ENCODE data around the gene CCDC87.
"Not testable (repeated sequence)": the region's sequence is repeated elsewhere in the genome, so short reads cannot be mapped to it uniquely, and the experiment has no call there.

CCDC87 gene, protein sequence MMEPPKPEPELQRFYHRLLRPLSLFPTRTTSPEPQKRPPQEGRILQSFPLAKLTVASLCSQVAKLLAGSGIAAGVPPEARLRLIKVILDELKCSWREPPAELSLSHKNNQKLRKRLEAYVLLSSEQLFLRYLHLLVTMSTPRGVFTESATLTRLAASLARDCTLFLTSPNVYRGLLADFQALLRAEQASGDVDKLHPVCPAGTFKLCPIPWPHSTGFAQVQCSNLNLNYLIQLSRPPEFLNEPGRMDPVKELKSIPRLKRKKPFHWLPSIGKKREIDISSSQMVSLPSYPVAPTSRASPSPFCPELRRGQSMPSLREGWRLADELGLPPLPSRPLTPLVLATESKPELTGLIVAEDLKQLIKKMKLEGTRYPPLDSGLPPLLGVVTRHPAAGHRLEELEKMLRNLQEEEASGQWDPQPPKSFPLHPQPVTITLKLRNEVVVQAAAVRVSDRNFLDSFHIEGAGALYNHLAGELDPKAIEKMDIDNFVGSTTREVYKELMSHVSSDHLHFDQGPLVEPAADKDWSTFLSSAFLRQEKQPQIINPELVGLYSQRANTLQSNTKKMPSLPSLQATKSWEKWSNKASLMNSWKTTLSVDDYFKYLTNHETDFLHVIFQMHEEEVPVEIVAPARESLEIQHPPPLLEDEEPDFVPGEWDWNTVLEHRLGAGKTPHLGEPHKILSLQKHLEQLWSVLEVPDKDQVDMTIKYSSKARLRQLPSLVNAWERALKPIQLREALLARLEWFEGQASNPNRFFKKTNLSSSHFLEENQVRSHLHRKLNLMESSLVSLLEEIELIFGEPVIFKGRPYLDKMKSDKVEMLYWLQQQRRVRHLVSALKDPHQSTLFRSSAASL

DNA sequence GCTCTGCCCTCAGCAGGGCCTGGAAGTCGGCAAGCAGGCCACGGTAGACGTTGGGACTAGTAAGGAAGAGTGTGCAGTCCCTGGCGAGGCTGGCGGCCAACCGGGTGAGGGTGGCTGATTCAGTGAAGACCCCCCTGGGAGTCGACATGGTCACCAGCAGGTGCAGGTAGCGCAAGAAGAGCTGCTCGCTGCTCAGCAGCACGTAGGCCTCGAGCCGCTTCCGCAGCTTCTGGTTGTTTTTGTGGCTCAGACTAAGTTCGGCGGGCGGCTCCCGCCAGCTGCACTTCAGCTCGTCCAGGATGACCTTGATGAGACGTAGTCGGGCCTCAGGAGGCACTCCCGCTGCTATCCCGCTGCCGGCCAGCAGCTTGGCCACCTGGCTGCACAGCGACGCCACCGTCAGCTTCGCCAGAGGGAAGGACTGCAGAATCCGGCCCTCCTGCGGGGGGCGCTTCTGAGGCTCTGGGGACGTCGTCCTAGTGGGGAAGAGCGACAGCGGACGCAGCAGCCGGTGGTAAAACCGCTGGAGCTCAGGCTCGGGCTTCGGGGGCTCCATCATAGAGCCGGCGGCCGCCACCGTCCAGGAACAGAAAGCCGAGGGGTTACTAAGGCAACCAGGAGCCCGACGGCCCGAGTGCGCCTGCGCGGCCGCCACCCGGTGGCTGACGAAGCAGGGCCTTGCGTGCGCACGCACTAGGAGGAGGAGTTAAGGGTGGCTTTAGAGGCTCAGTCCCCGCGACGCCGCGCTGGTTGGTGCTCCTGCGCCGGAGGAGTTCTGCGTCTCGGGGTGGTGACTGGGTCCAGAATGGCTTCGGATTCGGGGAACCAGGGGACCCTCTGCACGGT is at the start of gene CCDC87, which contains the start of gene CCS:
Gene CCDC87 (minus strand): TSS at position 607 of the 846 bp plus-strand sequence. CDS start 48 bp downstream, at position 559.
Gene CCS (plus strand): TSS at position 729 of the 846 bp plus-strand sequence. CDS start 77 bp downstream, at position 806.
- peak; percentile 85 for DNase-seq

DNA sequence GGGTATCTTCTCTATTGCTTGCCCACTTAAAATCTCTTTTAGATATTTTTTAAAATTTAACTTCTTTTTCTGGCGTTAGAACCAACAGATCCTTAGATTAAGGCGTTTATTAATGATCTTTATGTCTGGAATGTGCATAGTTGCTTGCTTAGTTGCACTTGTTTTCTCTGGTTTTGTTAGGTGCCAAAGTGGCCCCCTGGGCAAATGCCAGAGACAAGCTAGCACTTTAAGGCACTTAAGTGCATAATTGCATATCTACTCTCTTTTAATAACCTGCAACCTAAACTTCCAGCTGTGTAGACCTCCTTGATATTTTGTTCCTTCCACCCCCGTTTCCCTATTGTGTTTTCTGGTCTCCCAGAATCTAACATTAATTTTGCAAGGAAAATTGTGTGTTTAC is 49.0 kb upstream of the CCDC87 start:
- DNase-seq: no peak

DNA sequence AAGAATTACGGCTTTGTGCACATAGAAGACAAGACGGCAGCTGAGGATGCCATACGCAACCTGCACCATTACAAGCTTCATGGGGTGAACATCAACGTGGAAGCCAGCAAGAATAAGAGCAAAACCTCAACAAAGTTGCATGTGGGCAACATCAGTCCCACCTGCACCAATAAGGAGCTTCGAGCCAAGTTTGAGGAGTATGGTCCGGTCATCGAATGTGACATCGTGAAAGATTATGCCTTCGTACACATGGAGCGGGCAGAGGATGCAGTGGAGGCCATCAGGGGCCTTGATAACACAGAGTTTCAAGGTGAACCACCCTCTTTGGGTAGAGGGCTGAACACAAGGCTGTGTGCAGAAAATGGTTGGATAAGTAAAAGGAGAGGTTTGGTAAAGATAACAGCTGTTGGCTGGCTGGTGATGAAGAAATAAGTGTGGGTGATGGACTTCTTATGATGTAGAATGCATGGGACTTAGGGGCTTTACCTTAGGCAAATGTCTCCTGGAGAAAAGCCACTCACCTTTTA is 47.0 kb upstream of the CCDC87 start:
- not testable (repeated sequence) for DNase-seq

DNA sequence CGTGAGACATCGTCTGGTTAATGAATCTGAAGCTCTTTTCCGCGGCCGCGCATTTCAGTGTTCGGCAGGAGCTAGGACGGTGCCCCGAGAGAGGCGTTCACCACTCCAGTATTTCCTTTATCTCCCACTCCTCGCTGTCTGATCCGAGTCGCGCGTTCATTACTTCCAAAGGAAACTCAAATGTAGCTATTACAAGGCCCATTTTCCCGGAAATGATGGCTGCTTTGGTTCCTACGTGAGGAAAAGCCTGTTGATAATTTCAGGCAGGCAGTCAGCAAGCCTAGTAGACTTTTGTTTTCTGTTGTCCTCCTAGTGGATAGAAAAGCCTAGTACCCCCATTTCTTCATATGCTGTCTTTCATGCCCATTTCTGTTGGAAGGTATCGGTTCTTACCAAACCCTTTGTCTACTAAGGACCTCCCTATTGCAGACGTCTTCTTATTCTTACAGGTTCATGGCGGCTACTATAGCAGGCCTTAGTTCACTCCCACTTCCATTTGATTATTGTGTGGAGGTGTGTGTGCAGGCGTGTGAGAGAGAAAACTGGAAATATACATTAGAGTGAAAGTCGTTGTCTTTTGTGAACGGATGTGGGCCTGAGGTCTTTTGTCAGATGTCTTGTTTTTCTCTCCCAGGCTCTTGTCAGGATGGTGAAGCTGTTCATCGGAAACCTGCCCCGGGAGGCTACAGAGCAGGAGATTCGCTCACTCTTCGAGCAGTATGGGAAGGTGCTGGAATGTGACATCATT is 46.4 kb upstream of the CCDC87 start:
- DNase-seq: peak; percentile 35

DNA sequence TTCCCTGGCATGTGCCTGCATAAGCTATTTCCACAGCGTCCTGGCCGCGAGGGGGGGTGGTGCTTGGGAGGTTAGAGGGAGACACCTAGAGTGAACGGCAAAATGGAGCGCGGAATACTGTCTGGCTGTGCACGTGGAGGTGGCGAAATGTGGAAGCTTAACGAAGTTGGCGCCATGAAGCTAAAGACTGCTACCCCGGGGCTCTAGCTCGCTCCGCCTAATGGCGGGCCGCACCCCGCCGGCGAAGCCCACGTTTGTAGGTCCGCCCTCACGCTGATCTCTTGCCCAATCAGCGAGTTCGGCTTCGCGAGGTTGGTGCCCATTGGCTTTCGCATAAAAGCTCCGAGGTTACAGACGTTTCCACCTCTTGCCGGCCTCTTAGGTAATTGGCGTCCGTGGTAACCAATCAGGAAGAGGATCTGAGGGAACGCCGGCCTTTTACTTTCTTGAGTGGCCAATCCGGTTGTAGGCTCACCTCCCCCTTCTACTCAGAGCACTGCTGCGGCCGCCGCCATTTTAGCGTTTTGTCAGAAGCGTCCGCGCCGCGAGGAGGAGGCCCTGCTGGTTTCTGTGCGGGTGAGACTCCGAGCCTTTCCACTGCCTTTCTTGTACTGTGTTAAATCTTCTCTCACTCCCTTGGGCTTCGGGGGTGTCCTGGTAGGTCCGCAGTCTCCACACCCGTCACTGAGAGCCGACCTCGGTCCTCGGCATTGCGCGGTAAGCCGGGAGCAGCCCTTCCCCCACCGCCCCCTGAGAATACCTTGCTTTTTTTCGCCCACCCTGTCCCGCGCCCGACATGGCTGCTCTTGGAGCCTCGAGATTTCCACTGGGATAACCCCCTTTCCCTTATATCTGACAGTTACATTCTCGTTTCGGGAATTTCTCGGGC is 45.6 kb upstream of the CCDC87 start, which contains the start of gene RBM4:
Gene RBM4 (plus strand): TSS at position 527 of the 889 bp plus-strand sequence. CDS start 1,009 bp downstream, outside the sequence.
- peak; percentile 99 for DNase-seq

DNA sequence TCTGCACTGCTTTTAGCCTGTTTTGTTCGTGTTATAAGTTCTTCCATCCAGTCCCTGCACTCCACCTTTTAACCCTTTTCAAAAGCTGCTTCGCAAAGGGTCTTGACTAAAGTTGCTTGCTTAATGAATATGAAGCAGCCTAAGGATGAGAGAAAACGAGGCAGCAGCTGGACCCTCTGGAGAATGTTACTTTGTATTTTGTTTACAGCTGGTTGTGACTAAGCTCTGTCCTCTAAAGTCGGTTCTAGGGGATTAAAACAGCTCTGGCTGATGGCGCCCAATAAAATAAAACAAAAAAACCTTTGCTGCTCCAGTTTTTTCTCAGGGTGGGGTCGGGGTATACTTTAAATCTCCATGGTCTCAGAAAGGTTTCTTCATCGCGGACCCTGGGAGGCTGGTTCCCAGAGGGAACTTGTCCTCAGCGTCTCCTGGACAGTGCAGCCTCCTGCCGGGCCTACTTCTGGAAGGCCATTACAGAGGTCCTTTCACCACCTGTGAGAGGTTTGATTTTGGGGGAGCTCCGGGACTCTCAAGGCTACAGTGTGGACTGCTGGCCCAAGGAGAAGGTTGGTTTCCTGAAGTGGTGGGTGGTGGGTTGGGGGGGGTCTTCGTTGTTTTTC is 44.8 kb upstream of the CCDC87 start:
- DNase-seq: no peak

DNA sequence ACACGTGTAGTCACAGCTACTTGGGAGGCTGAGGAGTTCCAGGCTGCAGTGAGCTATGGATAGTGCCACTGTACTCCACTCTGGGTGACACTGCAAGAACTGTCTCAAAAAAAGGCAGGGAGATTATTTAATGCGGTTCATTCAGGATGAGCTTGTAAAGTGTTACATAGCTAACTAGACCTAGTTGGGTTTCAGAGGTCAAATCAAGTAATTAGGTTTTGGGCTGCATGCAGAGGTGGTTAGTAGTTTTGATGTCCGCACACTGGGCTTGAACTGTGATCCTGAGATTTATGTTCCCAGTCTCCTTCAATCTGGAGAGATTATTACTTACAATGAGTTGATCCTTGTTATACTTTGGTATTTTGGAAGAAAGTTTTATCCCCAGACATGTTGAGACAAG is 43.5 kb upstream of the CCDC87 start:
- no peak for DNase-seq

DNA sequence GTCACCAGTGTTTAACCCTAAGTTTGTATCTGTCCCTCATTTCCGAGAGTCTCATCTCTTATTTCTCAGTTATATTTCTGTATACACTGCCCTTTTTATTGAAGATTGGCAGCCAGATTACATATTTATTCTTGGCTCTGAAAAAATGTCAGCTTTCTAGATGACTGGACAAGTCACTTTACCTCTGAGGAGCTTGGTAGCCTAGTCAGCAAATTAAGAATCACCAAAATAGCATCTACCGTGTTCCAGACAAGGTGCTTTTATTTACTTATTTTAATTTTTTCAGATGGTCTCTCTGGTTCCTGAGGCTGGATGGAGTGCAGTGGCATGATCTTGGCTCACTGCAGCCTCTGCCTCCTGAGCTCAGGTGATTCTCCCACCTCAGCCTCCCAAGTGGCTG is 40.1 kb upstream of the CCDC87 start:
- DNase-seq: no peak

DNA sequence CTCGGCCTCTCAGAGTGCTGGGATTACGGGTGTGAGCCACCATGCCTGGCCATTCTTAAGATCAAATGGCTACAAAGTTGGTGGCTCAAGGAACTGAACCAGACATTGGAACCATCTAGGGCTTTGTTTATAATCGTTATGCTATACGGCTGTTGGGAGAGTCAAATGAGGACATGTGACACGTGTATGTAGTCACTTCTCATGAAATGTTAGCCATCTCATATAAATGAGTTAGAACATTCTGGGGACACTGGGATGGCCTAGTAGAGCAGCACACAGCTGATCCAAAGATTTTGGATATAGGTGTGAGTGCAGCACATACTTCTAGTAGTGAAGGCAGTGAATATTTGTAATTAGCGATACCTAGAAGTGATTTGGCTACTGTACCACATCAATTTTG is 39.0 kb upstream of the CCDC87 start:
- no peak for DNase-seq

DNA sequence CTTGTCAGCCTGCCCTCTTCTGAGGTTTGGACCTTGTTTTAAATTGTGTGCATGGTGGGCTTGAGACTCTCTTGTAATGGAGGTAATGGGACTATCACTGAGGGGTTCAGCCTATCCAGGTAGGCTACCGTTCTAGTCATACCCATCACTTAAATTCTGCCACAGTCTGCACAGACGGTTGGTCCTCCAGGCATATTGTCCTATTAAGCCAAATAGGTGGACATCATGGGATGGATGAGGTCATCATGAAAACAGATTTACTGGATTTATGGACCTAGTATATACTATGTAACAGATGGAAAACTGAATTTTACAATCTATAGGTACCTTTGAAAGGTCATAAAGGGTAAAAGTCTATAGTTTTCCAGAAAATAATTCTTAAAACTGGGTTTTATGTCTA is 36.5 kb upstream of the CCDC87 start:
- DNase-seq: no peak

DNA sequence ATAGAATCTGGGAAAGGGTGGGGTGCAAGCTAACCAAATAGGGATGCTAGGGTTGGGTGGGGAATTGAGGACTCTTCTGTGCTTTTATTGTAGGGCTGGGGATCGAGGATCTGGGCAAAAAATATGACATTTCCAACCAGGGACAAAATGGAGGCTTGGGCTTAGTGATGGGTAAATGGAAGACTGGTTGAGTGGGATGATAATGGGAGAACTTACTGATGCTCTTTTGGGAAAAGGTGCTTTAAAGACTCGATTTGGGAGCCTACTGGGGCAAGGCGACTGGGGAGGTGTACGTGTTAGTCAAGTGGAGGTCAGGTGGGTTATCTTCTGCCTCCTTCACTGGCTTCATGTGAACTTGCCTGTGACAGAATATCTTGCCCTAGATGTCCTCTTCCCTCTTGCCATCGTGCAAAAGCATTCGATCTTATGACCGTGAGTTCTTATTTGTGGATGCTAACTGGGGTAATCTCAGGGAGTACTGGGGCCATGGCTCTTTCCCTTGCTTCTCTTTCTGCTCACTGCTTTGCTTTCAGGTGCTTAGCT is 35.3 kb upstream of the CCDC87 start:
- DNase-seq: no peak

DNA sequence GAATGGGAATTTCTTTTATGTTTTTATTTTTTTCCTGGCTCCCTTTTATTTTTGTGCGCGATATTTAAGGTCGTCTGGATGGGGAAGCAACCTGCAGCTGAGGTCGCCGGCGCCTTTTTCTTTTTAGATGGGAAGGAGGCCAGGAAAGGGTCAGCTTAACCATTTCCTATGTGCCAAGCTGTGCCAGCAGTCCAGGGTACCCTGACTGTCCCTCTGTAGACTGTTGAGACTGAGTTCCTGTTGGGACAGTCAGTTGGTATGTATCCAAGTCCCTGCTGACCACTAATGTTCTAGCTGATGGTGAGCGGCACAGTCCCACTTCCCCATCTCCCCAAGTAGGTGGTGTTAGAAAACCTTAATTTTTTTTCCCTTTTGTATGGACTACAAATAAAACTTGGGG is 34.1 kb upstream of the CCDC87 start:
- DNase-seq: no peak

DNA sequence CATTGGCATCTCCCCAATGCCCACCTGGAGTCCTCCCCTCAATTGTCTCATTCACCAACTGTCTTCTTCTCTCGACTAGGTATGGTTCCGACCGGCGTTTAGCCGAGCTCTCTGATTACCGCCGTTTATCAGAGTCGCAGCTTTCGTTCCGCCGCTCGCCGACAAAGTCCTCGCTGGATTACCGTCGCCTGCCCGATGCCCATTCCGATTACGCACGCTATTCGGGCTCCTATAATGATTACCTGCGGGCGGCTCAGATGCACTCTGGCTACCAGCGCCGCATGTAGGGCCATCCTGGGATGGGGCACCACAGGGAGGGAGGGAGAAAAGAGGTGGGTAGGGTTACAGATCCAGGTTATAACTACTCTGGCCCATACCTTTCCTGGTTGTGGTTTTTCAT is 33.5 kb upstream of the CCDC87 start:
- DNase-seq: no peak

DNA sequence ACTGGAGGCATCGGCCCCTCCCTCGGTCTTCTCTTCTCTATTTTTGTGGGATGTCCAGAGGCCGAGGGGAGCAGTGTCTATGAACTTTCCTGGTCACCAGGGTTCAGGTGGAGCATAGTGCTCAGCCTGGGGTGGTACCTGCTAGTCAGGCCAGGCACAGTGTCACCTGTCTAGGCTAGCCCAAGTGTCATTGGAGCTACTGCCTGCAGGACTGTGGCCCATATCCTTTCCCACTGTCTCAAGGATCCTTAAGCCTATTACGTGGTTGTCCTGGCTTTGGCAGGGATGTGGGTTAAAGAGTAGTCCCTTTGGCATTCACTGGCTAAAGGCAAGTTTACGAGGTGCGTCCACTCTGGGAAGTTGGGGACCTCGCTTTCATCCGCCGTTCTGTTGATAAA is 32.9 kb upstream of the CCDC87 start:
- no peak for DNase-seq

DNA sequence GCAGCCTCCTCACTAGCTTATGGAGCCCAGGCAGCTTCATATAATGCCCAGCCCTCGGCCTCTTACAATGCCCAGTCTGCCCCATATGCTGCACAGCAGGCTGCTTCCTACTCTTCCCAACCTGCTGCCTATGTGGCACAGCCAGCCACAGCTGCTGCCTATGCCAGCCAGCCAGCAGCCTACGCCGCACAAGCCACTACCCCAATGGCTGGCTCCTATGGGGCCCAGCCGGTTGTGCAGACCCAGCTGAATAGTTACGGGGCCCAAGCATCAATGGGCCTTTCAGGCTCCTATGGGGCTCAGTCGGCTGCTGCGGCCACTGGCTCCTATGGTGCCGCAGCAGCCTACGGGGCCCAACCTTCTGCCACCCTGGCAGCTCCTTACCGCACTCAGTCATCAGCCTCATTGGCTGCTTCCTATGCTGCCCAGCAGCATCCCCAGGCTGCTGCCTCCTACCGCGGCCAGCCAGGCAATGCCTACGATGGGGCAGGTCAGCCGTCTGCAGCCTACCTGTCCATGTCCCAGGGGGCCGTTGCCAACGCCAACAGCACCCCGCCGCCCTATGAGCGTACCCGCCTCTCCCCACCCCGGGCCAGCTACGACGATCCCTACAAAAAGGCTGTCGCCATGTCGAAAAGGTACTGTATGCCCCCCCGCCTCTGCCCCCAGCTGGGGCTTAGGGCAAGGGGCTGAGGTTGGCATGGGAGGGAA is 32.3 kb upstream of the CCDC87 start:
- no peak for DNase-seq

DNA sequence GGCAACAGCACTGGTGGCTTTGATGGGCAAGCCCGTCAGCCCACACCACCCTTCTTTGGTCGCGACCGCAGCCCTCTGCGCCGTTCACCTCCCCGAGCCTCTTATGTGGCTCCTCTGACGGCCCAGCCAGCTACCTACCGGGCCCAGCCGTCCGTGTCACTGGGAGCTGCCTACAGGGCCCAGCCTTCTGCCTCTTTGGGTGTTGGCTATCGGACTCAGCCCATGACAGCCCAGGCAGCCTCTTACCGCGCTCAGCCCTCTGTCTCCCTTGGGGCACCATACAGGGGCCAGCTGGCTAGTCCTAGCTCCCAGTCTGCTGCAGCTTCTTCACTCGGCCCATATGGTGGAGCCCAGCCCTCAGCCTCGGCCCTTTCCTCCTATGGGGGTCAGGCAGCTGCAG is 31.6 kb upstream of the CCDC87 start:
- no peak for DNase-seq

DNA sequence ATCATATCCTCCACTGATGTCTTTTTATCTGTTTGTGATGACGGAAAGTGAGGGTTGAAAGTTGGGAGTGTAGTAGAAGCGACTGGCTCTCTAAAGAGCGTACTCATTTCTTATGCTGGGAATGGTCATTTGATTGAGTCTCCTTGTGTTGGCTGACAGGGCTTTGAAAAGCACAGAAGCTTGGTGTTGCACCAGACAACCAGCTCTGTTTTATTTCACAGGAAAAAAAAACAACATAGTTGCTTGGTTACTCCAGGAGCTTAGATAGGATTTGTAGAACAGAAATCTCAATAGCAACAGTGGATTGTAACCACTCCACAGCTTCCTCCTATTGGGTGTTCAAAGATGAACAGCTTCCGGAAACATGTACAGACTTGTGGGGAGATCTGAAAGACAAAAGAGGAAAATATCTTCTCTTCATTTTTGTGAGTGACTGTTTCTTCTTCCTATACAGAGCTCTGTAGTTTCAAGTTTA is 26.3 kb upstream of the CCDC87 start:
- DNase-seq: no peak

DNA sequence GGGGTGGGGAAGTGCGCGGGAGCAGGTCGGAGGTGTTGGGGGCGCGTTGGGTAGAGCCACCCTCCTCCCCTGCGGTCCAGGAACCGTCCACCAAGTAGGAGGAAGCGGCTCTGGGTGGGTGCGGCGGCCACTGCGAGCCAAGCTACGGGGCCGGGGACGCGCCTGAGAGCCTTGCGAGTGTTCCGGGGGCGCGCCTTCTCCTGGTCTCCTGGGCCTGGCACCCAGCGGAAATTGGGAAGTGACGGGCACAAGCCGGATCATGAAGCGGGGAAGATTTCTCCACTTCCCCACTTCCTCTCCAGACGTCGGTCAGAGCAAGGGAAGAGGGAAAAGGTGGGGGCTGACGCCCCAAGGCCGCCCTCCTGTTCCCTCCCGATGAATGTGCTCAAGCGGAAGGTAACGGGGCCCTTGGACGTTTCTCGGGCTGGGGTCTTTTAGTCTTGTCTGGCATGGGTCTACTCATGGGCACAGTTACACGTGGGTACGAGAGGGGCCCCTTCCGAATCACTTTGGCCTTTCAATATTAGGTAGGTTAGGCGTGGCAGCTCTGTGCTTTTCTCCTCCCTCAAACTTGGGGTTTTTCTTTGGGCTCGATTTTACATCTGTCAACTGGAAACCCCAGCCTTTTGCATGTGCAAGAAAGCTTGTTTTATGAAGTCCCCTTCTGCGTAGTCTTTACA is 24.4 kb upstream of the CCDC87 start:
- no peak for DNase-seq

Data from NCI-H2227 treated with DMSO at 0.1 percent for 48 hours (cell line).